ENCODE measurements around the gene HAUS3.

- TF ChIP-seq, protein P1, sequence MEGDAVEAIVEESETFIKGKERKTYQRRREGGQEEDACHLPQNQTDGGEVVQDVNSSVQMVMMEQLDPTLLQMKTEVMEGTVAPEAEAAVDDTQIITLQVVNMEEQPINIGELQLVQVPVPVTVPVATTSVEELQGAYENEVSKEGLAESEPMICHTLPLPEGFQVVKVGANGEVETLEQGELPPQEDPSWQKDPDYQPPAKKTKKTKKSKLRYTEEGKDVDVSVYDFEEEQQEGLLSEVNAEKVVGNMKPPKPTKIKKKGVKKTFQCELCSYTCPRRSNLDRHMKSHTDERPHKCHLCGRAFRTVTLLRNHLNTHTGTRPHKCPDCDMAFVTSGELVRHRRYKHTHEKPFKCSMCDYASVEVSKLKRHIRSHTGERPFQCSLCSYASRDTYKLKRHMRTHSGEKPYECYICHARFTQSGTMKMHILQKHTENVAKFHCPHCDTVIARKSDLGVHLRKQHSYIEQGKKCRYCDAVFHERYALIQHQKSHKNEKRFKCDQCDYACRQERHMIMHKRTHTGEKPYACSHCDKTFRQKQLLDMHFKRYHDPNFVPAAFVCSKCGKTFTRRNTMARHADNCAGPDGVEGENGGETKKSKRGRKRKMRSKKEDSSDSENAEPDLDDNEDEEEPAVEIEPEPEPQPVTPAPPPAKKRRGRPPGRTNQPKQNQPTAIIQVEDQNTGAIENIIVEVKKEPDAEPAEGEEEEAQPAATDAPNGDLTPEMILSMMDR (IDR thresholded peaks at IDR 0.05; ENCODE audit: poor library complexity), result no peak
- TF ChIP-seq EZH2phosphoT487 (IDR thresholded peaks at IDR 0.05; ENCODE audit: low read depth, severe bottlenecking, unreplicated experiment), result no peak
- TF ChIP-seq EZH2 (IDR thresholded peaks at IDR 0.05; ENCODE audit: borderline replicate concordance), result no peak
Measured at GRCh38 chr4:2260344-2261109, 18.6 kb upstream of the HAUS3 start.

Data from hepatocyte (in vitro differentiated cells).